Measurements from ENCODE around the gene TFAP2A.

The TFAP2A gene

DNA sequence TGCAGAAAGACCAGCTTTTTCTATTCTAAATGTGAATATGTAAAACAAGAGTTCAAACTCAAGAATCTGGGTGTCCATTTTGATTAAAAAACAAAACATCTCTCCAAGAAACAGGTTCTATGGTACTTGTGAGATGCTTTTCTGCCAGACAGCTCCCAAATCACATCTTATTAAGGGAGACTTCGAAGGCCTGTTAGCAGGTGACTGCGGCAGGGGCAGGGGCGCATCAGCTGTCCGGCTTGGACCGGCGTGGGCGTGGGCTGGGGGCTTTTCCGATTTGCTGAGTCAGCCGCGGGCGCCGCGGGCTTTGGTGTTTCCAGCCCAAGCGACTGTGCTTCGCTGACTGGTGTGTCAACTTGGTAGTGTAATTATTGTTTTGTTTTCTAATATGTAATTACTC is 32.6 kb downstream of the TFAP2A start:
- DNase-seq: no peak

- DNase-seq: no peak
These were observed 33.1 kb downstream of the TFAP2A start for GRCh38 chr6:10381830-10382208.

GRCh38 chr6:10381133-10381829 is 33.6 kb downstream of the TFAP2A start:
- no peak for DNase-seq

DNA sequence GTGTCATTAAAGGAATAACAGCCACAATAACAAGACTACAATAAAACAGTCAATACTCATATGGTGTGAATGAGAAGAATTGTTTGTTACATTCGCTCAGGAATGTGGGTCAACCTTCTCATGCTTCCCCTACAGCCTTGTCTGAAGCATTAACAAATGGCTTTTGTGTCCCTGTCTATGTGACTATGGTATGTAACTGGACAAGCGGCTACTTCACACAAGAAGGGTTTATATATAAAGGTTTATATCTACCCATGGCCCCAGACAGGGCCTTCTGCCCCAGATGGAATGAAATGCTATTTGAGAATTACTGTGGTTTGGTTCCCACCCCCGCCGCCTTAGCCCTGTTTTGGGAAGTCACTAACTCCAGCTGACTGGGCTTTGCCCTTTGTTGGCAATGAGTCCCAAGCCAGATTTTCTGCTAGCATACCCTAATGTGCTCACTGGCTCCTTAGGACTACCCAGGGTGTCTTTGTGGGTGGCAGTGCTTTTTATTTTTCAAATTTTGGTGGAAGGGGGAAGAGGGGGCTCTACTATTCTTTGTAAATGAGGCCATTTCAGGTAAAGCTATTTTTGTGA is 39.4 kb downstream of the TFAP2A start:
- no peak for DNase-seq

GRCh38 chr6:10373642-10374359 is 41.1 kb downstream of the TFAP2A start:
- DNase-seq: no peak

GRCh38 chr6:10369896-10370295 is 45.0 kb downstream of the TFAP2A start:
- DNase-seq: no peak

DNA sequence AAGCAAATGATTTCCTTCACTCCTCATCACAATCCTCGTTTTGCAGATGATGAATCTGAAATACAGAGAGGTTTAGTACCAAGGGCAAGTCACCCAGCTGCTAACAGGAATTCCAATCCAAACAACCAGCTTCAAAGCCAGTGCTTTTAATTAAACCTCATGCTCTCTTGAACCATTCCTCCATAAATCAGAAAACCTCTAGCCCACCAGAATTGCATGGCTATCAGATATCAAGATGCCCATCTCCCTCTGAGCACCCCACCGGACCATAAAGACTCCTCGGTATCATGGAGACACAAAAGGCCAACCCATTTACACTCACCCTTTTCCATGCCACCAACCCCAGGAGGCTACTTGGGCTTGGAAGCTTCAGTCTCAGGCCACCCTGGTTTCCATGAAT is 46.0 kb downstream of the TFAP2A start:
- DNase-seq: no peak

- no peak for DNase-seq
These were observed 51.0 kb downstream of the TFAP2A start for GRCh38 chr6:10363911-10364310.

DNA sequence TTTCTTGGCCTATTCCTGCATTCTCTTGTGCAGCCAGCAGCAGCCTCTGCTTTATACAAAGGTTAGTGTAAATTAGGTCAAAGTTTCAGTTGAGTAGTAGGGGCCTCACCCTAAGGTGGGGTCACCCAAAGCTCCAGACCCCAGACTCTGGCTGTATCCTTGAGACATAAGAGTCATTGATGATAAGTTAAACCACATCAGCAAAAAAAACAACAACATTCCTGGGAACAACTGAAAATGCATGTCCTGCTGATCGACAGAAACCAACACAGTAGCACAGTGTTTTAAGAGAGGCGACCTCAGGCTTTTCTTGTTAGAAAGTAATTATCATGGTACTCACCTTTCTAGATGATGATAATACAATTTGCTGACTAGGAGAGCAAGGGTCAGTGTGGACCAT is 52.6 kb downstream of the TFAP2A start:
- no peak for DNase-seq

DNA sequence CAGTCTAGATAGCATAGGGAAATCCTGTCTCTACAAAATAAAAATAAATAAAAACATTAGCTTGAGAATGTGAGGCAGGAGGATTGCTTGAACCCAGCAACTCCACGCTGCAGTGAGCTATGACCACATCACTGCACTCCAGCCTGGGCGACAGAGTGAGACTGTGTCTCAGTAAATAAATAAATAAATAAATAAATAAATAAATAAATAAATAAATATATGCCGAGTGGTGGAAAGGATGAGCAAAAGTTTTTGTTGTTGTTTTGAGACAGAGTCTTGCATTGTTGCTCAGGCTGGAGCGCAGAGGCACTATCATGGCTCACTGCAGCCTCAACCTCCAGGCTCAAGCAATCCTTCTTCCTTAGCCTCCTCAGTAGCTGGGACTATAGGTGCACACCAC is 53.4 kb downstream of the TFAP2A start:
- no peak for DNase-seq

- DNase-seq: no peak
These were observed 55.3 kb downstream of the TFAP2A start for GRCh38 chr6:10359581-10359980.

DNA sequence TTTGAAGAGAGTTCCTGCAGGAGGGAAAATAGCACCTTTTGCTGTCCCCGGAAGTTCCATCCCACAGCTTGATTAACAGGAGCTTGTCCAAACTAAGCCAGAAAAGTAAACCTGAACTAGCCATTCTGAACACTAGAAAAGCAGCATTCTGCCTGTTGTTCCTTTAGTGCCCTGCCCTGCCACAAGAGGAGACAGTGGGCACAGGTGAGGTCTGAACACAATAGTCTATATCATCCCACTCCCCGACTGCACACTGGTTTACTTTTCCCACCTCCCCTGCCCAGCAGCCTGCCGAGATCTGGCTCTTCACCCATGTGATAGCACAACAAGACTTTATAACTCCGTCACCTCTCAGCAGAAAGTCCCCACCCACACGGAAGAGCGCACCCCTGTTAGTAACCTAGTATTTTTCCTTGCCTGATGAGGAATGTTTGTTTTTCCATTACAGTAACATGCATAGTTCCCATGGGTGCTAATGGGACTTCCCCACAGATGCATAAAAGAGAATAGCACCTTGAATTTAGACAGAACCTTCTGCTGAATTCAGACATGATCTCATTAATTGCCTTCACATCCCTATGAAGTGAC is 59.7 kb downstream of the TFAP2A start:
- DNase-seq: no peak

GRCh38 chr6:10351791-10352190 is 63.1 kb downstream of the TFAP2A start:
- DNase-seq: no peak

DNA sequence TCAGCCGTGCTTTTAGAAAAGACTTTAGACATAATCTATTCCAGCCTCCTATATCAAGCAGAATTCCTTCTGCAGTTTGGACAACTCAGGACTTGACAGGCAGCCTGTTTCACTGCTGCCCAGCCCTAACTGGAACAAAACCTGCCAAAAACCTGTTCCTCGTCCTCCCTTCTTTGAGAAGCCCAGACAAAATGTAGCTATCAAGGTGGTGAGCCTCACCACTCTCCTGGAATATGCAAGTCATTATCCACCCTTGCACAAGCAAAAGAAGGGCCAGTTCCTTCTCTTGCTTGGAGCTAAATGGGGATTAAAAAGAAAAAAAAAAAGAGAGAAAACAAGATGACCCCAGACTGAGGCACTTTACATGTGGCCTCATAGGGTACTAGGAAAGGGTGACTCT is 64.2 kb downstream of the TFAP2A start:
- DNase-seq: no peak

GRCh38 chr6:10347561-10348327 is 67.1 kb downstream of the TFAP2A start:
- DNase-seq: no peak
